Measurements from ENCODE around the gene HSP90B1. TPM values are rescaled to one million over a fixed set of nuclear protein-coding genes. Genes with fewer than 3 reads are reported as not detected.

HSP90B1 gene
- total RNA-seq, 1 experiment from 2014 or later: 857 TPM

- no peak for DNase-seq
- no peak overlapping the region for H3K27ac Mint-ChIP-seq (ENCODE audit: unreplicated experiment)
- H3K4me1 ChIP-seq: peaks cover 11% of the 10 kb centered on the region; the same call in 1 of the 2 replicates
- BruUV-seq (replicated peaks): no TSS peak
- no peak for TF ChIP-seq CTCF (IDR thresholded peaks at IDR 0.05; ENCODE audit: insufficient read depth in 1 of 2, low read depth in 1 of 2, low read length in 1 of 2, severe bottlenecking in 1 of 2, unreplicated experiment in 1 of 2)
- intact Hi-C loops (cut with micrococcal nuclease; ENCODE audit: unreplicated experiment): no loop called here
- no peaks in the 10 kb centered on the region for H3K36me3 ChIP-seq (ENCODE audit: control insufficient read depth, insufficient read depth, low read length)
- peaks cover 2% of the 10 kb centered on the region; the same call in 1 of the 2 replicates for H3K27me3 ChIP-seq (replicated peaks; ENCODE audit: control insufficient read depth, insufficient read depth, low read length)
- H3K4me3 ChIP-seq (ENCODE audit: low read depth, low read length): no peak overlapping the region
- ChIA-PET POLR2A (no interaction called here), CTCF (no interaction called here)
- H3K9me3 Mint-ChIP-seq (ENCODE audit: unreplicated experiment): no peaks in the 10 kb centered on the region
- no peak overlapping the region for H3K4me3 Mint-ChIP-seq (ENCODE audit: unreplicated experiment)
- H3K27me3 Mint-ChIP-seq (ENCODE audit: insufficient read depth, unreplicated experiment): peaks cover 13% of the 10 kb centered on the region
- no peaks in the 10 kb centered on the region for H3K36me3 Mint-ChIP-seq (ENCODE audit: insufficient read depth, unreplicated experiment)
- H3K4me1 Mint-ChIP-seq (ENCODE audit: low read depth, unreplicated experiment): peaks cover 7% of the 10 kb centered on the region
- H3K9me3 ChIP-seq: no peaks in the 10 kb centered on the region
Measured at GRCh38 chr12:103903993-103904392, 26.2 kb upstream of the HSP90B1 start.

- no peak for TF ChIP-seq CTCF (IDR thresholded peaks at IDR 0.05; ENCODE audit: insufficient read depth in 1 of 2, low read depth in 1 of 2, low read length in 1 of 2, severe bottlenecking in 1 of 2, unreplicated experiment in 1 of 2)
- Mint-ChIP-seq H3K4me1 (ENCODE audit: low read depth, unreplicated experiment) (peaks cover 17% of the 10 kb centered on the region), H3K27ac (ENCODE audit: unreplicated experiment) (no peak overlapping the region), H3K36me3 (ENCODE audit: insufficient read depth, unreplicated experiment) (no peaks in the 10 kb centered on the region), H3K4me3 (ENCODE audit: unreplicated experiment) (no peak overlapping the region), H3K27me3 (ENCODE audit: insufficient read depth, unreplicated experiment) (peaks cover 8% of the 10 kb centered on the region), H3K9me3 (ENCODE audit: unreplicated experiment) (no peaks in the 10 kb centered on the region)
- H3K27me3 ChIP-seq (replicated peaks; ENCODE audit: control insufficient read depth, insufficient read depth, low read length): peaks cover under 1% of the 10 kb centered on the region; the same call in 1 of the 2 replicates
- H3K4me1 ChIP-seq: peaks cover 18% of the 10 kb centered on the region
- no peak overlapping the region for H3K4me3 ChIP-seq (ENCODE audit: low read depth, low read length)
- no TSS peak for BruUV-seq (replicated peaks)
- CTCF ChIA-PET: no interaction called here
- H3K36me3 ChIP-seq (ENCODE audit: control insufficient read depth, insufficient read depth, low read length): no peaks in the 10 kb centered on the region
- intact Hi-C loops (cut with micrococcal nuclease; ENCODE audit: unreplicated experiment): no loop called here
- H3K9me3 ChIP-seq: no peaks in the 10 kb centered on the region
- POLR2A ChIA-PET: no interaction called here
- DNase-seq: no peak
Measured at GRCh38 chr12:103905730-103906349, 24.4 kb upstream of the HSP90B1 start.

- Histone ChIP-seq H3K4me1 (peaks cover 18% of the 10 kb centered on the region), H3K27me3 (replicated peaks; ENCODE audit: control insufficient read depth, insufficient read depth, low read length) (no peaks in the 10 kb centered on the region), H3K9me3 (no peaks in the 10 kb centered on the region), H3K4me3 (ENCODE audit: low read depth, low read length) (no peak overlapping the region), H3K36me3 (ENCODE audit: control insufficient read depth, insufficient read depth, low read length) (no peaks in the 10 kb centered on the region)
- no peaks in the 10 kb centered on the region for H3K36me3 Mint-ChIP-seq (ENCODE audit: insufficient read depth, unreplicated experiment)
- CTCF ChIA-PET: no interaction called here
- peaks cover 6% of the 10 kb centered on the region for H3K27me3 Mint-ChIP-seq (ENCODE audit: insufficient read depth, unreplicated experiment)
- no peak overlapping the region for H3K27ac Mint-ChIP-seq (ENCODE audit: unreplicated experiment)
- no peaks in the 10 kb centered on the region for H3K9me3 Mint-ChIP-seq (ENCODE audit: unreplicated experiment)
- no peak for DNase-seq
- intact Hi-C loops (cut with micrococcal nuclease; ENCODE audit: unreplicated experiment): no loop called here
- peaks cover 17% of the 10 kb centered on the region for H3K4me1 Mint-ChIP-seq (ENCODE audit: low read depth, unreplicated experiment)
- no TSS peak for BruUV-seq (replicated peaks)
- no peak overlapping the region for H3K4me3 Mint-ChIP-seq (ENCODE audit: unreplicated experiment)
- POLR2A ChIA-PET: interaction anchor here (0.8 kb wide), 1 partner anchor 22 kb away, joined by 4 read pairs; the partner anchor contains the start of gene HSP90B1
- no peak for TF ChIP-seq CTCF (IDR thresholded peaks at IDR 0.05; ENCODE audit: insufficient read depth in 1 of 2, low read depth in 1 of 2, low read length in 1 of 2, severe bottlenecking in 1 of 2, unreplicated experiment in 1 of 2)
Measured at GRCh38 chr12:103908246-103908541, 22.0 kb upstream of the HSP90B1 start.

All from Caco-2 (cell line).